ENCODE measurements around the gene TMEM183A. TPM values are rescaled to one million over a fixed set of nuclear protein-coding genes. Genes with fewer than 3 reads are reported as not detected.

TMEM183A gene
- total RNA-seq, 1 experiment from 2014 or later: 119 TPM

- ATAC-seq (no peak), DNase-seq (no peak)
- Histone ChIP-seq H3F3A (ENCODE audit: low read length, unreplicated experiment) (no peaks in the 10 kb centered on the region), H2AFZ (ENCODE audit: low read length) (no peak overlapping the region), H3K79me2 (ENCODE audit: low read length) (no peaks in the 10 kb centered on the region), H3K9ac (ENCODE audit: low read length) (no peak overlapping the region), H3K27ac (ENCODE audit: low read length) (no peak overlapping the region), H3K27me3 (ENCODE audit: low read length) (0 out of 2 replicates have a peak, but pooled peaks cover 4% of the 10 kb centered on the region), H3K9me2 (replicated peaks; ENCODE audit: low read length) (no peaks in the 10 kb centered on the region), H3K36me3 (ENCODE audit: low read depth, low read length) (no peaks in the 10 kb centered on the region), H3K4me2 (ENCODE audit: low read length) (no peak overlapping the region), H4K20me1 (ENCODE audit: low read length) (no peaks in the 10 kb centered on the region), H3K4me1 (ENCODE audit: insufficient read depth, low read length) (no peaks in the 10 kb centered on the region), H3K9me3 (ENCODE audit: low read length) (no peaks in the 10 kb centered on the region), H3K4me3 (ENCODE audit: low read length) (no peak overlapping the region)
- intact Hi-C loops (cut with micrococcal nuclease): no loop called here
- CTCF ChIA-PET: no interaction called here
- POLR2A ChIA-PET (ENCODE audit: unreplicated experiment): no interaction called here
- TF ChIP-seq EZH2 (IDR thresholded peaks at IDR 0.05; ENCODE audit: low read length, unreplicated experiment): no peak
- no peak for TF ChIP-seq EZH2phosphoT487 (IDR thresholded peaks at IDR 0.05; ENCODE audit: borderline replicate concordance, low read length)
- no peak for TF ChIP-seq CTCF (conservative IDR thresholded peaks at IDR 0.05; ENCODE audit: low read depth, low read length)
- no TSS peak for BruUV-seq (replicated peaks)
Measured at GRCh38 chr1:203063287-203063686, 56.1 kb downstream of the TMEM183A start.

GRCh38 chr1:203065191-203065590 is 58.0 kb downstream of the TMEM183A start:
- Histone ChIP-seq H3K27me3 (ENCODE audit: low read length) (no peaks in the 10 kb centered on the region), H4K20me1 (ENCODE audit: low read length) (no peaks in the 10 kb centered on the region), H2AFZ (ENCODE audit: low read length) (no peak overlapping the region), H3K4me2 (ENCODE audit: low read length) (no peak overlapping the region), H3F3A (ENCODE audit: low read length, unreplicated experiment) (no peaks in the 10 kb centered on the region), H3K9me2 (replicated peaks; ENCODE audit: low read length) (no peaks in the 10 kb centered on the region), H3K79me2 (ENCODE audit: low read length) (no peaks in the 10 kb centered on the region), H3K4me3 (ENCODE audit: low read length) (no peak overlapping the region), H3K9ac (ENCODE audit: low read length) (no peak overlapping the region), H3K36me3 (ENCODE audit: low read depth, low read length) (no peaks in the 10 kb centered on the region), H3K9me3 (ENCODE audit: low read length) (no peaks in the 10 kb centered on the region), H3K27ac (ENCODE audit: low read length) (no peak overlapping the region), H3K4me1 (ENCODE audit: insufficient read depth, low read length) (no peaks in the 10 kb centered on the region)
- ATAC-seq (no peak), DNase-seq (no peak)
- TF ChIP-seq EZH2phosphoT487 (IDR thresholded peaks at IDR 0.05; ENCODE audit: borderline replicate concordance, low read length) (no peak), CTCF (conservative IDR thresholded peaks at IDR 0.05; ENCODE audit: low read depth, low read length) (no peak), EZH2 (IDR thresholded peaks at IDR 0.05; ENCODE audit: low read length, unreplicated experiment) (no peak)
- BruUV-seq (replicated peaks): no TSS peak
- ChIA-PET POLR2A (ENCODE audit: unreplicated experiment) (no interaction called here), CTCF (no interaction called here)
- intact Hi-C loops (cut with micrococcal nuclease): no loop called here

GRCh38 chr1:203065986-203066385 is 58.8 kb downstream of the TMEM183A start:
- DNase-seq (no peak), ATAC-seq (no peak)
- Histone ChIP-seq H3K27ac (ENCODE audit: low read length) (no peak overlapping the region), H3K79me2 (ENCODE audit: low read length) (no peaks in the 10 kb centered on the region), H3K4me3 (ENCODE audit: low read length) (no peak overlapping the region), H3F3A (ENCODE audit: low read length, unreplicated experiment) (no peaks in the 10 kb centered on the region), H3K36me3 (ENCODE audit: low read depth, low read length) (no peaks in the 10 kb centered on the region), H3K4me1 (ENCODE audit: insufficient read depth, low read length) (no peaks in the 10 kb centered on the region), H2AFZ (ENCODE audit: low read length) (no peak overlapping the region), H3K9me2 (replicated peaks; ENCODE audit: low read length) (no peaks in the 10 kb centered on the region), H4K20me1 (ENCODE audit: low read length) (no peaks in the 10 kb centered on the region), H3K9me3 (ENCODE audit: low read length) (no peaks in the 10 kb centered on the region), H3K9ac (ENCODE audit: low read length) (no peak overlapping the region), H3K27me3 (ENCODE audit: low read length) (no peaks in the 10 kb centered on the region), H3K4me2 (ENCODE audit: low read length) (no peak overlapping the region)
- CTCF ChIA-PET: no interaction called here
- intact Hi-C loops (cut with micrococcal nuclease): no loop called here
- TF ChIP-seq CTCF (conservative IDR thresholded peaks at IDR 0.05; ENCODE audit: low read depth, low read length) (no peak), EZH2 (IDR thresholded peaks at IDR 0.05; ENCODE audit: low read length, unreplicated experiment) (no peak), EZH2phosphoT487 (IDR thresholded peaks at IDR 0.05; ENCODE audit: borderline replicate concordance, low read length) (no peak)
- no TSS peak for BruUV-seq (replicated peaks)
- POLR2A ChIA-PET (ENCODE audit: unreplicated experiment): no interaction called here

Data from PC-3 (cell line).